Activated CD8-positive, alpha-beta memory T cell treated with anti-CD3 and anti-CD28 coated beads, Interleukin-2, amount 50 U/mL, for 1 hour (primary cell): ENCODE data around the gene OR2T11.
"Not testable (repeated sequence)": the region's sequence is repeated elsewhere in the genome, so short reads cannot be mapped to it uniquely, and the experiment has no call there.

Experiments used
- DNase-seq: peaks from one replicate; pipeline ENCODE4 v3.0.0-alpha.2; 2020; ENCODE audit errors: extremely low read depth

OR2T11 gene

GRCh38 chr1:248634991-248635390 is at the start of gene OR2T11:
Gene OR2T11, minus strand, starts transcription at chr1:248635091. Its CDS starts 7,963 bp downstream, at chr1:248627128.
- DNase-seq: not testable (repeated sequence)

GRCh38 chr1:248681651-248682050 is 46.8 kb upstream of the OR2T11 start:
- DNase-seq: no peak

GRCh38 chr1:248670003-248670402 is 35.1 kb upstream of the OR2T11 start:
- DNase-seq: no peak

- not testable (repeated sequence) for DNase-seq
These were observed 28.8 kb upstream of the OR2T11 start for GRCh38 chr1:248663453-248664328.

GRCh38 chr1:248656797-248657196 is 21.9 kb upstream of the OR2T11 start:
- DNase-seq: not testable (repeated sequence)

GRCh38 chr1:248655354-248655753 is 20.5 kb upstream of the OR2T11 start, which contains the start of gene OR2T27:
Gene OR2T27, minus strand, starts transcription at chr1:248655528. Its CDS starts 4,644 bp downstream, at chr1:248650884.
- DNase-seq: not testable (repeated sequence)

- not testable (repeated sequence) for DNase-seq
These were observed 14.1 kb upstream of the OR2T11 start for GRCh38 chr1:248648770-248649536.

- not testable (repeated sequence) for DNase-seq
These were observed 10.3 kb upstream of the OR2T11 start, which contains the start of gene OR2T35 for GRCh38 chr1:248645178-248645577. Gene OR2T35, minus strand, starts transcription at chr1:248645278. Its CDS starts 6,020 bp downstream, at chr1:248639258.

GRCh38 chr1:248642971-248643651 is 8.2 kb upstream of the OR2T11 start:
- not testable (repeated sequence) for DNase-seq

GRCh38 chr1:248641583-248641982 is 6.7 kb upstream of the OR2T11 start:
- not testable (repeated sequence) for DNase-seq

GRCh38 chr1:248640906-248641305 is 6.0 kb upstream of the OR2T11 start:
- not testable (repeated sequence) for DNase-seq

GRCh38 chr1:248639652-248640051 is 4.8 kb upstream of the OR2T11 start:
- not testable (repeated sequence) for DNase-seq

- not testable (repeated sequence) for DNase-seq
These were observed 1.7 kb upstream of the OR2T11 start for GRCh38 chr1:248636612-248637011.

GRCh38 chr1:248631354-248632008 is 3.4 kb downstream of the OR2T11 start:
- DNase-seq: no peak

GRCh38 chr1:248630551-248630950 is 4.3 kb downstream of the OR2T11 start:
- no peak for DNase-seq

- no peak for DNase-seq
These were observed 6.7 kb downstream of the OR2T11 start for GRCh38 chr1:248627971-248628844.

- no peak for DNase-seq
These were observed 8.9 kb downstream of the OR2T11 start for GRCh38 chr1:248625971-248626370.

- DNase-seq: no peak
These were observed 9.7 kb downstream of the OR2T11 start for GRCh38 chr1:248625166-248625565.

- no peak for DNase-seq
These were observed 12.3 kb downstream of the OR2T11 start for GRCh38 chr1:248622570-248623001.

- DNase-seq: no peak
These were observed 13.1 kb downstream of the OR2T11 start for GRCh38 chr1:248621770-248622169.
